HuH-7.5 (cell line): Measurements from ENCODE around the gene SLC6A9.

Source experiments
- DNase-seq: peaks from one replicate; pipeline ENCODE4 v3.0.0; 2011; ENCODE audit warnings: low spot score

Gene SLC6A9

DNA sequence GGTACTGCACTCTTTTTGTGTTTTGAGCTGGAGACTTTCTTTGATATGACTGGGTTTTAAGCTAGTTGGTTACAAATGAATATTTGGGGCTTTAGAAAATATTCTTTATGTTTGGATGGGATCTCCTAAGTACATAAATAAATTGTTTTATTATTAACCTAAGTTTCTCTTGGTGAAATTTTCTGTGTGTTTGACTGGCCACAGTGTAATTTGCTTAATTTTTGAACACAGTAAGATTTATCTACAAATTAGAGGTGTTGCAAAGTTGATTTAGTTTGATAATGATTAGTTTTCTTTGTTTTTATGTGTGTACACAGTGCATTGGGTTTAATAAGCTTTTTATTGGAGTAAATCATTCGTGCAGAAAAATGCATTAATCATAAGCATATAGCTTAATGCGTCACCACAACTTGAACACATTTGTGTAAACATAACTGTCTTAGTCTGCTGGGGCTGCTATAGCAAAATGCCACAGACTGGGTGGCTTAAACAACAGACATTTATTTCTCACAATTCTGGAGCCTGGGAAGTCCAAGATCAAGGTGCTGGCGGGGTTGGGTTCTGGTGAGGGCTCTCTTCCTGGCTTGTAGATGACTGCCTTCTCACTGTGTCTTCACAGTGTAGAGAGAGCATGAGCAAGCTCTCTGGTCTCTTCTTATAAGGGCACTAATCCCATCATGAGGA, 17.4 kb upstream of the SLC6A9 start:
- DNase-seq = no peak

GRCh38 chr1:44047131-44047530, 15.9 kb upstream of the SLC6A9 start:
- no peak for DNase-seq

DNA sequence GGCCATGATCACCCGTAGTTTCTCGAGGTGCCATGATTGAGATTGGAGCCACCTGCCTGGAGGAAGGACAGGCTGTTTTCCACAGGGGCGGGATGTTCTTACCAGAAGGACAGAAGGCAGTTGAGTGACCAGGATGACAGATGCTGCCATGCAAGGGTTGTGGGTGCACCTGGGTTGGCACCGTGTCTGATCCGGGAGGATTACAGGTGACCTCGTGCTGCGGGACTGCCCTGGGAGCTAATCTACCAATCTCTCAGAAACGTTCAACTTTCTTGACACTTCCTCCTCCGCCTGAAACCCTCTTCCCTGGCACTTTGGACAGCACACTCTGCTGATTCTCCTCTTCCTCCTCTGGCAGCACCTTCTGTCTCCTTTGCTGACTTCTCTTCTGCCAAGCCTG, 13.8 kb upstream of the SLC6A9 start:
- no peak for DNase-seq

GRCh38 chr1:44044071-44044801, 13.0 kb upstream of the SLC6A9 start:
- DNase-seq = no peak

- DNase-seq = no peak
These were observed 12.2 kb upstream of the SLC6A9 start for GRCh38 chr1:44043176-44044070.

DNA sequence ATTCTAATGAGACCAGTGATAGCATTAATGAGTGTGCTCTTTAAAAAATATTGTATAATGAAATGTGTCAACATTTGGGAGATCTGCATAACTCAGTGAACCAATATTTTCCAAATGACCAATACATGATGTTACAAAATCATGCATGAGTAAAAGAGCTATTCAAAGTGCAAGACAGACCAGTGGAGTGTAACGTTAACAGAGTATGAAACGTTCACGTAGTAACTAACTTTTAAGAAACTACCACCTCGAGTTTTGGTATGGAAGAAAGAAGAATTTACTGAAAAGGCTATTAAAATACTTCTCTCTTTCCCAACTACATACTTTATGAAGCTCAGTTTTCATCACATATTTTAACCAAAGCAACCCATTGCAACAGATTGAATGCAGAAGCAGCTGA, 9.6 kb upstream of the SLC6A9 start:
- no peak for DNase-seq

DNA sequence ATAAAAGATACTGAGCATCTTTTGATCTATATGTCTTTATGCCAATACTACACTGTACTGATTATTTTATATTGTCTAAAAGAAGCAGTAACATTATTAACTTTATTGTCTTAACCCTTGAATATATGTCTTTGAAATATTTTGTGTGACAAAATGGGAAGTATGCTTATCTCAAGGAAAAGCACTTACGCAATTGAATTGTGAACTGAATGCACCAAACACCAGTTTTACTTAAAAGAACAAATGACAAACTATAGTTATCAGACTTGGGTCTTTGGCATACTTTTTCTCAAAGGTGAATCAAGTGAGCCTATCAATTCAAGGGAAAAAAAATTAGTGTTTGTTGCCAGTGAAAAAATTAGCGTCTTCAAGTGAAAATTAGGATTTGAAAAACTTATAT, 9.2 kb upstream of the SLC6A9 start:
- DNase-seq = no peak

GRCh38 chr1:44038876-44039657, 7.8 kb upstream of the SLC6A9 start:
- DNase-seq = no peak

- no peak for DNase-seq
These were observed 5.9 kb upstream of the SLC6A9 start for GRCh38 chr1:44037154-44037553.

- DNase-seq = peak; percentile 47
These were observed 5.3 kb upstream of the SLC6A9 start for GRCh38 chr1:44036409-44037139.

GRCh38 chr1:44035726-44036408, 4.6 kb upstream of the SLC6A9 start:
- DNase-seq = no peak

- no peak for DNase-seq
These were observed 3.9 kb upstream of the SLC6A9 start for GRCh38 chr1:44034976-44035716.

DNA sequence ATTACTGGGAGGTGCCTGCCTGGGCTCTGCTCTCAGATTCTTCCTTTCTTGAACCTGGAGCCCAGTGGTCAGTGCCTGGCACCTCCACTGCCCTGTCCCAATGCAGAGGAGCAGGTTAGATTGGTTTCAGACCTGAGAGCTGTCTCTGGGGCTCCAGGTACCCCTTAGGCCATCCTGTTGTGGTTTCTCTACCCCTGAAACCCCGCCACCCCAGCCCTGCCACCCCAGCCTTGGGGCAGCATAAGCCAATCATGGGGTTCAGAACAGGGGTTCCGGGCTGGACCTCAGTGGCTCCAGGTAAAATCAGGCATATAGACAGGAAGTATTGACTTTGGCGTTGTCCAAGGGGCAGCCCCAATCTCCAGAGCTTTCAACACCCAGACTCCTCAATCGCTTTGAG, 3.2 kb upstream of the SLC6A9 start:
- no peak for DNase-seq

- no peak for DNase-seq
These were observed 2.5 kb upstream of the SLC6A9 start for GRCh38 chr1:44033756-44034155.

DNA sequence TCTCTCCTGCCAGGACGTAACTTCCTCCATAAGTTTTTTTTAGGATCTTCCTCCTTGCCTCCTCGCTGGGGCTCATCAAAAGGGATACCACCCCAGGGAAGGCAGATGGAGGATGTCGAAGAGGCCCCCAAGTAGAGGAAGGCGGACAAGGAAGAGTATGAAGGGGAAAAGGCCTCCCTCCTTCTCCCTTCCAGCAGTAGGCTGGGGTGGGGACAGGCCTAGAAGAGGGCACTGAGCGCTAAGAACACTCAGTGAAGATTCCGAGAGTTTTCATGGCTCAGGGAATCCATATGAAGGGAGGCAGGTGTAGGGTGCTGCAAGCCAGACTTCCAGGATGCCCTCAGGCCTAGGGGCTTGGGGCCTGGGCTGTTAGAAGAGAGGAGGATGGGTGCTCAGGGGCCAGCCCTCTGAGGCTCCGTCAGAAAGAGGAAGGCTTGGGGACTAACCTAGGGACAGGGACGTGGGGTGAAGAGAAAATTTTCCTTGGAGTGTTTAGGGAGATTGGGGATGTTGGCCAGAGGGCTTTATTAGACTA, 1.8 kb upstream of the SLC6A9 start:
- DNase-seq = no peak

DNA sequence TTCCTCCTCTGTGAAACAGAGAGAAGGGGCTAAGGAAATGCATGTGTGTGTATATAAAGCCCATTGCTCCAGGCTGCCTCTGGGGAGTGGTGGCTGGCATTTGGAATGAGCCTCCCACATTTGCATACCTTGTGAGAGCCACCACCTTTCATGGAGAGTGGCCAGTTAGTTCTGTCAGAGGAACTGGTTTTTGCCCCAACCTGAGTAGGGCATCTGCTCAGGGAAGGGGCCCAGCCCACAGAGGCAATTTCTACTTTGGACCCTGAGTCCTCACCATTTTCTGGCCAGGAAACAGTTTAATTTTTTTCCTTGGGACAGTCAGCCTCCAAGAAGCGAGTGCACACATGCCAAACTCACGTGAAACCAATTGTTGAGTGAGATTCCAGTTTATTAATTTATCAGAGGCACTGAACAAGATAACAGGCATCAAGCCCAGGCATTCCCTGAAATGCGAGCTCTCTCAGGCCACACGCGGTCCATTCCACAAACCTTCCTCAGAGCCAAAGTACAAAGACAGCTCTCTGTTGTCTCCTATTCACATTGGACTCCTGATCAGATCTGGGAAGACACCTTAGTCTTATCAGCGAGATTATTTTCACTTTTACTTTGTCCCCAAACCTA, 1.0 kb upstream of the SLC6A9 start:
- no peak for DNase-seq

- peak; percentile 44 for DNase-seq
These were observed 534 bp downstream of the SLC6A9 start for GRCh38 chr1:44030605-44031251.

DNA sequence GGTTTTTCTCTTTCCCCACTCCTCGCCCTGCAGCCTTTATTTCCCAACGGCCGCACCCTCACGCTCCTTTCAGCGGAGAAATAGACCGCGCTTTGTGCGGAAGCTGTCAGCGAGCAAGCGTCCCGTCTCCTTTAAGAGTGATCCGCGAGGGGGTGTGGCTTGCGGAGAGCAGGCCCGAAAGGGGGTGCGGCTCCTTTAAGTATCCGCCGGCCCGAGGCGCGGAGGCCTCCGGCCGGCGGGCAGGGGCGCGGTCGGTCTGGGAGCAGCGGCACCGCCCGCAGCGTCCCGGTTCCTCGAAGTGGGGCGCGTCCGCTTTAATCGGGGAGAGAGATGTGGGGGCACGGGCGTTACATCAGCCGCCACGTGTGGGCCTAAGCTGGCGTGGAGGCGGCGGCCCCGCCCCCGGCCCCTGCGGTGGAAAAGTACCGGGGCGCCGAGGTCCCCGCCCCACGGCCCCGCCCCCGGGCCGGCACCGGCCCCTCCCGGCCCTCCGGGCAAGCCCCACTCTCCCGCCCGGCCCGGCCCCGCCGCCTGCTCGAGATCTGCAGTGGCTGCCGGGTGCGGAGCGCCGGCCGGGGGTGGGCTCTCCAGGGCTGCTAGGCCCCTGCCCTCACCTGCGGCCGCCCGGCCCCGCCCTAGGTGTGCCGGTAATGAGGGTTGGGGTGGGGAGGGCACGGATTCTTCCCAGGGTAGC, 1.2 kb downstream of the SLC6A9 start:
- DNase-seq = peak; percentile 87
